ENCODE data around the gene ARL15. TPM values are rescaled to one million over a fixed set of nuclear protein-coding genes. Genes with fewer than 3 reads are reported as not detected.

ARL15 gene
- total RNA-seq, 1 experiment from 2014 or later: 140 TPM

GRCh38 chr5:54323495-54323894, 13.1 kb upstream of the ARL15 start:
- TF ChIP-seq CTCF (IDR thresholded peaks at IDR 0.05; ENCODE audit: insufficient read depth in 1 of 2, low read depth in 1 of 2, low read length in 1 of 2, severe bottlenecking in 1 of 2, unreplicated experiment in 1 of 2): no peak
- POLR2A ChIA-PET: interaction anchor here (0.5 to 1.4 kb wide), 2 partner anchors 13 to 158 kb away, joined by 3 to 6 read pairs; partner anchors contain the start of gene ARL15
- H3K4me1 Mint-ChIP-seq (ENCODE audit: low read depth, unreplicated experiment): peaks cover 10% of the 10 kb centered on the region

GRCh38 chr5:54320256-54320655, 9.9 kb upstream of the ARL15 start:
- Histone ChIP-seq H3K36me3 (ENCODE audit: control insufficient read depth, insufficient read depth, low read length) (no peaks in the 10 kb centered on the region), H3K4me1 (peaks cover 13% of the 10 kb centered on the region), H3K27me3 (replicated peaks; ENCODE audit: control insufficient read depth, insufficient read depth, low read length) (no peaks in the 10 kb centered on the region; the same call in 1 of the 2 replicates), H3K4me3 (ENCODE audit: low read depth, low read length) (no peak overlapping the region), H3K9me3 (no peaks in the 10 kb centered on the region)
- intact Hi-C loops (cut with micrococcal nuclease; ENCODE audit: unreplicated experiment): no loop called here
- no peaks in the 10 kb centered on the region for H3K27me3 Mint-ChIP-seq (ENCODE audit: insufficient read depth, unreplicated experiment)
- H3K4me3 Mint-ChIP-seq (ENCODE audit: unreplicated experiment): no peak overlapping the region
- ChIA-PET CTCF (no interaction called here), POLR2A (no interaction called here)
- no peaks in the 10 kb centered on the region for H3K36me3 Mint-ChIP-seq (ENCODE audit: insufficient read depth, unreplicated experiment)
- no TSS peak for BruUV-seq (replicated peaks)
- peaks cover 14% of the 10 kb centered on the region for H3K4me1 Mint-ChIP-seq (ENCODE audit: low read depth, unreplicated experiment)
- no peak for TF ChIP-seq CTCF (IDR thresholded peaks at IDR 0.05; ENCODE audit: insufficient read depth in 1 of 2, low read depth in 1 of 2, low read length in 1 of 2, severe bottlenecking in 1 of 2, unreplicated experiment in 1 of 2)
- DNase-seq: no peak
- no peak overlapping the region for H3K27ac Mint-ChIP-seq (ENCODE audit: unreplicated experiment)
- H3K9me3 Mint-ChIP-seq (ENCODE audit: unreplicated experiment): no peaks in the 10 kb centered on the region

More at GRCh38 chr5:54323495-54323894, 13.1 kb upstream of the ARL15 start:
- CTCF ChIA-PET: no interaction called here
- H3K36me3 Mint-ChIP-seq (ENCODE audit: insufficient read depth, unreplicated experiment): no peaks in the 10 kb centered on the region
- no peaks in the 10 kb centered on the region for H3K27me3 Mint-ChIP-seq (ENCODE audit: insufficient read depth, unreplicated experiment)
- H3K4me3 Mint-ChIP-seq (ENCODE audit: unreplicated experiment): no peak overlapping the region
- H3K9me3 Mint-ChIP-seq (ENCODE audit: unreplicated experiment): peaks cover 1% of the 10 kb centered on the region
- intact Hi-C loops (cut with micrococcal nuclease; ENCODE audit: unreplicated experiment): no loop called here
- Histone ChIP-seq H3K4me1 (peaks cover 6% of the 10 kb centered on the region), H3K4me3 (ENCODE audit: low read depth, low read length) (no peak overlapping the region), H3K27me3 (replicated peaks; ENCODE audit: control insufficient read depth, insufficient read depth, low read length) (no peaks in the 10 kb centered on the region; the same call in 1 of the 2 replicates), H3K9me3 (no peaks in the 10 kb centered on the region), H3K36me3 (ENCODE audit: control insufficient read depth, insufficient read depth, low read length) (no peaks in the 10 kb centered on the region)
- DNase-seq: no peak
- no TSS peak for BruUV-seq (replicated peaks)
- H3K27ac Mint-ChIP-seq (ENCODE audit: unreplicated experiment): no peak overlapping the region

GRCh38 chr5:54317511-54318260, 7.3 kb upstream of the ARL15 start:
- Histone ChIP-seq H3K9me3 (no peaks in the 10 kb centered on the region), H3K36me3 (ENCODE audit: control insufficient read depth, insufficient read depth, low read length) (no peaks in the 10 kb centered on the region), H3K27me3 (replicated peaks; ENCODE audit: control insufficient read depth, insufficient read depth, low read length) (no peaks in the 10 kb centered on the region; the same call in 1 of the 2 replicates), H3K4me3 (ENCODE audit: low read depth, low read length) (no peak overlapping the region), H3K4me1 (peaks cover 18% of the 10 kb centered on the region)
- Mint-ChIP-seq H3K36me3 (ENCODE audit: insufficient read depth, unreplicated experiment) (no peaks in the 10 kb centered on the region), H3K27me3 (ENCODE audit: insufficient read depth, unreplicated experiment) (no peaks in the 10 kb centered on the region), H3K4me1 (ENCODE audit: low read depth, unreplicated experiment) (peaks cover 21% of the 10 kb centered on the region), H3K4me3 (ENCODE audit: unreplicated experiment) (no peak overlapping the region), H3K9me3 (ENCODE audit: unreplicated experiment) (peaks cover 10% of the 10 kb centered on the region), H3K27ac (ENCODE audit: unreplicated experiment) (no peak overlapping the region)
- intact Hi-C loops (cut with micrococcal nuclease; ENCODE audit: unreplicated experiment): no loop called here
- no peak for DNase-seq
- no TSS peak for BruUV-seq (replicated peaks)
- CTCF ChIA-PET: no interaction called here
- POLR2A ChIA-PET: no interaction called here
- TF ChIP-seq CTCF (IDR thresholded peaks at IDR 0.05; ENCODE audit: insufficient read depth in 1 of 2, low read depth in 1 of 2, low read length in 1 of 2, severe bottlenecking in 1 of 2, unreplicated experiment in 1 of 2): no peak

All from Caco-2 (cell line).